RWPE1 (cell line): ENCODE data around the gene EGFL7.
A peak's percentile ranks its signal among the peaks of the same experiment; 100 is the strongest.

Source experiments
- CTCF ChIA-PET: fragments of 350-600 bp; sonication (Branson Sonifier 250); formaldehyde crosslinking; extraction: SDS; loops from one replicate; lab custom pipeline; 2021; lab: Yijun Ruan, JAX
- POLR2A ChIA-PET: fragments of 400-600 bp; formaldehyde crosslinking; extraction: SDS; loops from one replicate; lab custom pipeline; 2020; ENCODE audit warnings: antibody characterized with exemption; ENCODE audit not compliant: low non-redundant PET; lab: Yijun Ruan, JAX
- DNase-seq: peaks from one replicate; pipeline ENCODE4 v3.0.0; 2012; ENCODE audit warnings: low spot score
- H3K27ac ChIP-seq: fragments of 450-650 bp; 2 replicates; pipeline ENCODE4 v1.5.1; 2017
- TF ChIP-seq, protein P1 (sequence below): fragments of 450-650 bp; conservative IDR thresholded peaks from 2 replicates; pipeline ENCODE4 v1.5.1; 2017; ENCODE audit warnings: low read depth, mild to moderate bottlenecking

EGFL7 gene

DNA sequence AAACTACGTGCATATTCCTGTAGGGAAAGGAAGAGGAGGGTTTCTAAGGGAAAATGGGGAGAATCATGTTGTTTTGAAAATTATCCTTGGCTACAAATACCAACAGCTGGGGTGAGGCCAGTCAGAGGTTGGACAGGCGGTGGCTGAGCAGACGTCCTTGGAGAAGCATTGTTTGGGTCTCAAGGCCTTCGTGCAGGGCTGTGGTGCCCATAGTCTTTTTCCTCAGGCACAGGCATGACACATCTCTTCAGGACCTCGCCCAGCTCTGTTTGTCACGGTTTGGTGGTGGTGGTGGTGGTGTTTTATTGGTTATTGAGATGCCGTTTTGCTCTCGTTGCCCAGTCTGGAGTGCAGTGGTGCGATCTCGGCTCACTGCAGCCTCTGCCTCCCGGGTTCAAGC lies 27.8 kb upstream of the EGFL7 start:
- peak; percentile 46 for DNase-seq
- CTCF ChIA-PET: interaction anchor here (0.6 to 1.1 kb wide), 4 partner anchors 145 to 151 kb away, joined by 3 to 6 read pairs (median 4); no protein-coding TSS in a partner anchor
- TF ChIP-seq, protein P1, sequence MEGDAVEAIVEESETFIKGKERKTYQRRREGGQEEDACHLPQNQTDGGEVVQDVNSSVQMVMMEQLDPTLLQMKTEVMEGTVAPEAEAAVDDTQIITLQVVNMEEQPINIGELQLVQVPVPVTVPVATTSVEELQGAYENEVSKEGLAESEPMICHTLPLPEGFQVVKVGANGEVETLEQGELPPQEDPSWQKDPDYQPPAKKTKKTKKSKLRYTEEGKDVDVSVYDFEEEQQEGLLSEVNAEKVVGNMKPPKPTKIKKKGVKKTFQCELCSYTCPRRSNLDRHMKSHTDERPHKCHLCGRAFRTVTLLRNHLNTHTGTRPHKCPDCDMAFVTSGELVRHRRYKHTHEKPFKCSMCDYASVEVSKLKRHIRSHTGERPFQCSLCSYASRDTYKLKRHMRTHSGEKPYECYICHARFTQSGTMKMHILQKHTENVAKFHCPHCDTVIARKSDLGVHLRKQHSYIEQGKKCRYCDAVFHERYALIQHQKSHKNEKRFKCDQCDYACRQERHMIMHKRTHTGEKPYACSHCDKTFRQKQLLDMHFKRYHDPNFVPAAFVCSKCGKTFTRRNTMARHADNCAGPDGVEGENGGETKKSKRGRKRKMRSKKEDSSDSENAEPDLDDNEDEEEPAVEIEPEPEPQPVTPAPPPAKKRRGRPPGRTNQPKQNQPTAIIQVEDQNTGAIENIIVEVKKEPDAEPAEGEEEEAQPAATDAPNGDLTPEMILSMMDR: no peak
- POLR2A ChIA-PET: interaction anchor here (0.5 kb wide), 1 partner anchor 146 kb away, joined by 3 read pairs; no protein-coding TSS in a partner anchor
- H3K27ac ChIP-seq: peak overlapping the region; percentile 62

DNA sequence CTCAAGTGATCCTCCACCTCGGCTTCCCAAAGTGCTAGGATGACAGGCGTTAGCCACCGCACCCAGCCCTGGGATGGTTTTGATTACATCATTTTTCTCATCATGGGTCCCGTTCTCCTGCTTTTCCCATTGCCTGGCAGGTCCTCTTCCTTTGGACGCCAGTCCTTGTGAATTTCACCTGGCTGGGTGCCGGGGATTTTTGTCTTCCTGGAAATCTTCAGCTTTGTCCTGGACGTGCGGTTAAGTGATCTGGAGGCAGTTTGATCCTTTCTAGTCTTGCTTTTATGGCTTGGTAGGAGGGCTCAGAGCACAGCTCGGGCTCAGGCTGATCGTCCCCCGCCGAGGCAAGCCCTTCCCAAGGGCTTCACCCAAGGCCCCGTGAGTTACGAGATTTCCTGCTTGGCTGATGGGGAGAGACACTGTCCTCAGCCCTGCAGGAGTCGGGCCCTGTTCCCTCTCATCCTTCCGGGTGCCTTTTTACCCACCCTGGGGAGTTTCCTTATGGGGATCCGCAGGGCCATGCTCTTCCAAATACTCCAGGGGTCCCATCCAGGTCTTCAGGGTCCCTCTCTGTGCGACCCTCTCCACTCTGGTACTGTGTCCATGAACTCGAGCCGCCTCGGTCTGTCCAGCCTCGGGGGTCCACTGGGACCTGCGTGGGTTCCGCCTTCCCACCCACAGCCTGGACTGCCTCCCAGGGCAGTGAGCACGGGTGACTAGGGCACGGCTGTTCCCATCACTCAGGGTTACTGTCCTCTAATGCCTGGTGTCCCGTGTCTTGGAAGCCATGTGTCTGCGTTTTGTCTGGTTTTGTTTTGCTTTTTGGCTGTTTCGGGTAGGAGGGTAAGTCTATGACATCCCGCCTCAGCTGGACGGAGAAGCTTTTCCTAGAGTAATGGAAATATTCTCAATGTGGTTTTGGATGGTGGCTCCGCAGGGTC lies 22.3 kb upstream of the EGFL7 start:
- DNase-seq: no peak
- ChIA-PET CTCF (interaction anchor here (0.5 to 1.1 kb wide), 4 partner anchors 9 to 420 kb away, joined by 3 to 4 read pairs (median 4); no protein-coding TSS in a partner anchor), POLR2A (no interaction called here)
- H3K27ac ChIP-seq: no peak overlapping the region
- TF ChIP-seq, protein P1: no peak

DNA sequence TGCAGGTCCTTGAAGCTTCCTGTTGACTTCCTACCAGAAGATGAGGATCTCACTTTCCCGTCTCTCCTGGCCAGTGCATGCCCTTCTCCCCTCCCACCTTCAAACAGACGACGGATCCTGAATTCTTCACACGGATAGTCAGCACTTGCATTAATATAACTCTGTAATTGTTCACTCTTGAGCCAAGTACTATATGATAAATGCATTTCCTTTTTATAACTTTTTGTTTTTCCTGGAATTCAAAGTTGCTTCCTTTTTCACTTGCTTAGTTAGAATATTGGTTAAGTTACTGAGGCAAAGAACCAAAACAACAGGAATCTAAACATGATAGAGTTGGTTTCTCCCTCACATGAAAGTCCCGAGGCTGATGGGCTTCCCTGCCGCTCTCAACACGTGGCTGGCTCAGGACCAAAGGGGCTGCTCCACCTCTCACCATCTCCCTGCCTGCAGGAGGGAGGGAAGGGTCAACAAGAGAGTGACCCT lies 20.2 kb upstream of the EGFL7 start:
- TF ChIP-seq, protein P1: no peak
- no peak overlapping the region for H3K27ac ChIP-seq
- DNase-seq: no peak
- POLR2A ChIA-PET: no interaction called here
- CTCF ChIA-PET: interaction anchor here (0.6 to 3.1 kb wide), 3 partner anchors 10 to 157 kb away, joined by 5 to 18 read pairs (median 7); no protein-coding TSS in a partner anchor

DNA sequence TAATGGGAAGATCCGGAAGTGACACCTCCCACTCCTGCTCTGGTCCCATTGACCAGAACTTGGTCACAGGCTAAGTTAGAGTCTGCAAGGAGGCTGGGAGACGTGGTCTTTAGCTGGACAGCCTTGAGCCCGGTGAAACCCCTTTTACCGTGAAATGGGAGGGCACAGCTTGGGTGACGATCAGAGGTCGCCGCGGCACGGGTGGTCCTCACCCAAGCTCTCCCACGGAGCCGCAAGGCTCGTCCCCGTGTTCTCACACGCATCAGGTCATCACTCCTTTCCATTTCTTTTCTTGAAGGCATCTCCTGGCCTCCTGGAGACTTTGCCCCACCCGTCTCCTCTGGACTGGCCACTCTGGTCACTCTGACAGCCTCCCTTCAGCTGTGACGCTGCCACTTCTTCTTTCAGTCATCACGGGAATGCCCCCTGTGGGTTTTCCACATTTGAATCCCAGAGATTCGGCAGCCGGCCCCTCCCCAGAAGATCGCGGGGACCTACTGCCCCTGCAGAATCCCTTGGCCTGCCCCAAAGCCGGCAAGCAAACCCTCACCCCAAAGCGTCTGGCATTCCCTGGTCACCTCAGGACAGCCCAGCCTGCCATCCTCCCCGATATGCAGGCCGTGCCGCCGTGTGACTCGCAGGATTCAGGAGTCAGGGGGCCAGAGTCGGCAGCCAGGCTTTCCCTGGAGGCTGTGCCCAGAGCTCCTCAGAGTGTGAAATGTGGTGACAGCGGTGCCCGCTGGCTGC lies 18.9 kb upstream of the EGFL7 start:
- 0 out of 2 replicates have a peak overlapping the region, but pooled peaks have one; percentile 4 for H3K27ac ChIP-seq
- POLR2A ChIA-PET: no interaction called here
- CTCF ChIA-PET: interaction anchor here (0.6 to 3.1 kb wide), 20 partner anchors 10 to 306 kb away, joined by 3 to 21 read pairs (median 4); no protein-coding TSS in a partner anchor
- DNase-seq: no peak
- TF ChIP-seq, protein P1: no peak

DNA sequence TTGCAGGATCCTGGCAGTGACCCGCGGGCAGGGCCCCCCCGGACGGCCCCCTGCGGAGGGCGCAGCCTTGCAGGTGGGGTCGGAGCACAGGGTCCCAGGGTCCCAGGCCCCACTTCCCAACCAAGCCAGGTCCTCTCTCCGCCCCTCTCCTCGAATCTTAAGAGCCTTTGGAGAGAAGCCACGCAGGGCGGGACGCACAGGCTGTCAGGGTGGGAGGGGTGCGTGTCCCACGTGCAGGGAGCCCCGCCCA lies 18.4 kb upstream of the EGFL7 start:
- DNase-seq: no peak
- H3K27ac ChIP-seq: 0 out of 2 replicates have a peak overlapping the region, but pooled peaks have one; percentile 4
- ChIA-PET CTCF (interaction anchor here (0.6 to 3.1 kb wide), 22 partner anchors 9 to 306 kb away, joined by 3 to 21 read pairs (median 4); no protein-coding TSS in a partner anchor), POLR2A (no interaction called here)
- TF ChIP-seq, protein P1: no peak
